B cell (primary cell): ENCODE results near the gene TCF12. TPM values are rescaled to one million over a fixed set of nuclear protein-coding genes. Genes with fewer than 3 reads are reported as not detected.

ENCODE experiments used
- ATAC-seq: fragments of 200-7000 bp; cut with Tn5 transposase; one replicate; pipeline ENCODE4 v1.10.0; 2021; ENCODE audit warnings: low read depth, mild to moderate bottlenecking, moderate number of reproducible peaks, moderate library complexity
- CTCF ChIA-PET: fragments of 350-600 bp; sonication (Branson Sonifier 250); formaldehyde crosslinking; loops from one replicate; lab custom pipeline; 2021; ENCODE audit warnings: antibody characterized with exemption, inconsistent platforms; lab: Charles Lee
- POLR2A ChIA-PET: fragments of 350-600 bp; sonication (Branson Sonifier 250); formaldehyde crosslinking; loops from one replicate; lab custom pipeline; 2021; ENCODE audit warnings: antibody characterized with exemption; lab: Charles Lee
- DNase-seq: peaks from one replicate; pipeline ENCODE4 v3.0.0; 2013
- H2AFZ ChIP-seq: 2 replicates; pipeline ENCODE4 v1.6.1; 2012; ENCODE audit warnings: mild to moderate bottlenecking, low read depth, low read length; ENCODE audit not compliant: insufficient read depth, poor library complexity, severe bottlenecking
- H3K27ac ChIP-seq, 2 donors: 1 replicate in 1 of 2; 2 replicates in 1 of 2; pipeline ENCODE4 v1.5.1; 2012 to 2013; ENCODE audit warnings: low read length in 2 of 2, mild to moderate bottlenecking in 2 of 2, moderate library complexity in 1 of 2
- H3K27me3 ChIP-seq, 4 experiments: fragments of 200-600 bp in 1 of 4; sonication (generic) in 1 of 4; replicated peaks in 1 of 4; 1 replicate in 2 of 4; 2 replicates in 2 of 4; pipeline versions ENCODE4 v1.6.1 to v1.7.0; 2013 to 2016; ENCODE audit warnings: low read length in 3 of 4, mild to moderate bottlenecking in 2 of 4, mixed read lengths in 1 of 4, moderate library complexity in 1 of 4; ENCODE audit not compliant: insufficient read depth in 4 of 4, control insufficient read depth in 3 of 4; ENCODE audit errors: control extremely low read depth in 1 of 4
- H3K36me3 ChIP-seq, 2 experiments: replicated peaks in 1 of 2; 1 replicate in 1 of 2; 2 replicates in 1 of 2; pipeline versions ENCODE4 v1.6.1 to v1.7.1; 2013; ENCODE audit warnings: low read length in 1 of 2; ENCODE audit not compliant: insufficient read depth in 2 of 2, control insufficient read depth in 1 of 2; ENCODE audit errors: control extremely low read depth in 1 of 2, extremely low read depth in 1 of 2
- H3K4me1 ChIP-seq, 2 donors: fragments of 200-600 bp in 1 of 2; sonication (generic) in 1 of 2; 1 replicate in 1 of 2; 2 replicates in 1 of 2; pipeline versions ENCODE4 v1.5.1 to v1.6.1; 2013 to 2017; ENCODE audit warnings: low read length in 2 of 2; ENCODE audit not compliant: control insufficient read depth in 2 of 2, insufficient read depth in 2 of 2
- H3K4me2 ChIP-seq: replicated peaks from 2 replicates; pipeline ENCODE3; 2012; ENCODE audit warnings: mild to moderate bottlenecking, low read depth, low read length; ENCODE audit not compliant: poor library complexity, severe bottlenecking
- H3K4me3 ChIP-seq, 5 experiments: fragments of 200-600 bp in 1 of 5; sonication (generic) in 1 of 5; 1 replicate in 3 of 5; 2 replicates in 2 of 5; pipeline versions ENCODE4 v1.5.1 to v1.7.0; 2011 to 2016; ENCODE audit warnings: low read length in 4 of 5, mild to moderate bottlenecking in 4 of 5, low read depth in 2 of 5, control low read depth in 1 of 5, moderate library complexity in 1 of 5; ENCODE audit not compliant: insufficient read depth in 1 of 5; ENCODE audit errors: control extremely low read depth in 1 of 5, extremely low read depth in 1 of 5
- H3K79me2 ChIP-seq: fragments of 200-600 bp; sonication (generic); one replicate; pipeline ENCODE4 v1.6.0; 2016; ENCODE audit warnings: low read length; ENCODE audit not compliant: control insufficient read depth, insufficient read depth
- H3K9ac ChIP-seq: fragments of 200-600 bp; sonication (generic); 2 replicates; pipeline ENCODE4 v1.6.1; 2017; ENCODE audit warnings: mild to moderate bottlenecking, low read length, moderate library complexity
- H3K9me3 ChIP-seq, 3 donors: one replicate each; pipeline versions ENCODE4 v1.6.1 to v1.7.1; 2013; ENCODE audit warnings: low read length in 2 of 3; ENCODE audit not compliant: control insufficient read depth in 2 of 3, insufficient read depth in 1 of 3; ENCODE audit errors: control extremely low read depth in 1 of 3
- H4K20me1 ChIP-seq: 2 replicates; pipeline ENCODE4 v1.6.0; 2012; ENCODE audit warnings: mild to moderate bottlenecking, low read length; ENCODE audit not compliant: insufficient read depth, control insufficient read depth, poor library complexity, severe bottlenecking
- H3K27ac Mint-ChIP-seq: one replicate; pipeline ENCODE4 v1.8.0; 2021; ENCODE audit warnings: mixed read lengths
- H3K27me3 Mint-ChIP-seq: one replicate; pipeline ENCODE4 v1.8.0; 2021; ENCODE audit warnings: mixed read lengths
- H3K4me1 Mint-ChIP-seq: one replicate; pipeline ENCODE4 v1.8.0; 2021; ENCODE audit warnings: mixed read lengths
- H3K4me3 Mint-ChIP-seq: one replicate; pipeline ENCODE4 v1.8.0; 2021; ENCODE audit warnings: mixed read lengths
- H3K9me3 Mint-ChIP-seq: one replicate; pipeline ENCODE4 v1.8.0; 2022; ENCODE audit warnings: mixed read lengths; ENCODE audit not compliant: insufficient read depth
- CTCF ChIP-seq: fragments of 200-600 bp; IDR thresholded peaks from one replicate; pipeline ENCODE4 v1.8.0; 2022; ENCODE audit warnings: antibody characterized with exemption, mild to moderate bottlenecking
- EZH2 ChIP-seq: IDR thresholded peaks from 2 replicates; pipeline ENCODE4 v1.6.1; 2012; ENCODE audit warnings: borderline replicate concordance, low read depth, mild to moderate bottlenecking, moderate library complexity, low read length; ENCODE audit not compliant: insufficient read depth, poor library complexity, severe bottlenecking
- WGBS: methylation state at CpG from one replicate; pipeline ENCODE4 v1.1.5; 2013; ENCODE audit warnings: missing lambda C conversion rate; ENCODE audit not compliant: insufficient coverage; 5-methylcytosine and 5-hydroxymethylcytosine counted together
- intact Hi-C: fragments of 100-400 bp; cut with micrococcal nuclease; formaldehyde crosslinking; loops from one replicate; pipeline ENCODE4 v1.10.0; 2022
- polyA plus RNA-seq: library from polyadenylated mRNA; depleted of rRNA; stranded (reverse); fragments of >200 nt; gene quantifications from 2 replicates; pipeline ENCODE4 v1.2.3, GENCODE V29; 2012
- total RNA-seq, 2 donors: library from RNA; stranded (reverse); fragments of 120-200 nt in 1 of 2; gene quantifications; 1 replicate in 1 of 2; 2 replicates in 1 of 2; pipeline versions ENCODE4 v1.2.3 to v1.2.4, GENCODE V29; 2013 to 2022

Gene TCF12
- total and polyA plus RNA-seq, 2 donors (not counting 1 experiment from before 2014, with no cell fraction given): 27.1 to 131 TPM

- Mint-ChIP-seq H3K9me3 (no peaks in the 10 kb centered on the region), H3K27ac (no peak overlapping the region), H3K4me1 (peaks cover 22% of the 10 kb centered on the region), H3K4me3 (no peak overlapping the region), H3K27me3 (no peaks in the 10 kb centered on the region)
- H3K9ac ChIP-seq: no peak overlapping the region
- intact Hi-C loops: loop anchor here (5.0 kb wide), 1 partner anchor 50 kb away; no protein-coding TSS in a partner anchor
- H2AFZ ChIP-seq: no peak overlapping the region
- no CpG with 5 or more reads among the region's 3 CpGs for WGBS
- H3K4me1 ChIP-seq: no peaks in the 10 kb centered on the region
- H4K20me1 ChIP-seq: no peaks in the 10 kb centered on the region
- no peaks in the 10 kb centered on the region for H3K27me3 ChIP-seq
- no peaks in the 10 kb centered on the region for H3K9me3 ChIP-seq
- ATAC-seq (no peak), DNase-seq (no peak)
- no peak overlapping the region for H3K4me3 ChIP-seq
- ChIA-PET POLR2A (no interaction called here), CTCF (interaction anchor here (0.7 kb wide), 1 partner anchor 14 kb away, joined by 3 read pairs; no protein-coding TSS in a partner anchor)
- no peak overlapping the region for H3K27ac ChIP-seq
- TF ChIP-seq CTCF (no peak), EZH2 (no peak)
- H3K4me2 ChIP-seq: no peak overlapping the region
- H3K79me2 ChIP-seq: peaks cover 11% of the 10 kb centered on the region
- peaks cover 0 to under 1% of the 10 kb centered on the region in 2 experiments for H3K36me3 ChIP-seq
Measured at GRCh38 chr15:57227166-57227565, 308.7 kb downstream of the TCF12 start.

- Histone ChIP-seq H3K9me3 (no peaks in the 10 kb centered on the region), H3K36me3 (peaks cover 0 to 6% of the 10 kb centered on the region in 2 experiments), H4K20me1 (no peaks in the 10 kb centered on the region), H3K79me2 (peaks cover 8% of the 10 kb centered on the region), H3K27ac (no peak overlapping the region), H3K4me3 (no peak overlapping the region), H3K27me3 (no peaks in the 10 kb centered on the region), H3K4me2 (no peak overlapping the region), H3K9ac (no peak overlapping the region), H3K4me1 (no peaks in the 10 kb centered on the region), H2AFZ (no peak overlapping the region)
- Mint-ChIP-seq H3K9me3 (no peaks in the 10 kb centered on the region), H3K4me1 (peaks cover 20% of the 10 kb centered on the region), H3K27ac (no peak overlapping the region), H3K4me3 (no peak overlapping the region), H3K27me3 (no peaks in the 10 kb centered on the region)
- no peak for TF ChIP-seq EZH2
- TF ChIP-seq CTCF: no peak
- DNase-seq: no peak
- no peak for ATAC-seq
- ChIA-PET CTCF (interaction anchor here (1.4 kb wide), 1 partner anchor 14 kb away, joined by 3 read pairs; no protein-coding TSS in a partner anchor), POLR2A (no interaction called here)
- intact Hi-C loops: loop anchor here (5.0 kb wide), 1 partner anchor 49 kb away; no protein-coding TSS in a partner anchor
- no CpG with 5 or more reads among the region's 2 CpGs for WGBS
Measured at GRCh38 chr15:57227899-57228298, 309.5 kb downstream of the TCF12 start.
